Cardiac fibroblast (primary cell): ENCODE measurements around the gene CDC26.
A peak's percentile ranks its signal among the peaks of the same experiment; 100 is the strongest.
"Not testable (repeated sequence)": the region's sequence is repeated elsewhere in the genome, so short reads cannot be mapped to it uniquely, and the experiment has no call there.

Source experiments
- DNase-seq, 2 donors: peaks; one replicate each; pipeline versions ENCODE4 v3.0.0 to v3.0.0-alpha.2; 2010; ENCODE audit warnings: low read depth in 2 of 2
- H3K4me3 ChIP-seq, 2 donors: replicated peaks in 1 of 2; 1 replicate in 1 of 2; 2 replicates in 1 of 2; pipeline ENCODE4 v1.5.1; 2011; ENCODE audit warnings: low read depth in 2 of 2, low read length in 2 of 2, mild to moderate bottlenecking in 2 of 2, moderate library complexity in 1 of 2
- TF ChIP-seq, protein P1 (sequence below): IDR thresholded peaks from one replicate; pipeline ENCODE4 v1.5.1; 2011; ENCODE audit warnings: low read depth, mild to moderate bottlenecking, low read length, inconsistent platforms

CDC26 gene

DNA sequence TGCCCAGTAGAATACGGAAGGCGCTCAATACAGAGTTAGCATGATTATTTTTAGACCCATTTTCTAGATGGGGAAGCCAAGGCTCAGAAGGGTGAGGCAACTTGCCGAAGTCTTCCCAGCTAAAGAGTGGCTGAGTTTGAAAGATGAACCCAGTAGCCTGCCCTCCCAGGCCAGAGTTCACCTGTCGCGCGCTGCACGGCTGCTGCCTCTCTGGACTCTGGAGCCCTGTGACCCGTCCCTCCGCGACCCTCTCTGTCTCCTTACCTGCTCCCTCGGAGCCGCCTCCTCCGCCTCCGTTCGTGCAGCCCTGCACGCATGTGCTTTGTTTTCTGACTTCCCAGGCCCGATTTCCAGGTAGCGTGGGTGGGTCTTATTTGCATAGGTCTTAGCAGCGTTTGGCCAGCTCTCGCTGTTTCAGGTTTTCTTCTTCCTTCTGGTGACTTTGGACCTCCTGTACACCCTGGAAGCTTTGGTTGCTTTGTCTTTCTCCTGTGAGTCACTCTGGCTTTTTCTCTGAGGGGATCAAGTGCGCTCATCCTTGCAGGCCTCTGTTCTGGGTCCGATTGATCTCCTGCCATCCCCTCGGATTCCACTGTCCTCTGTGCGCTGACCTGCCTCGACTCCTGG, 27.5 kb upstream of the CDC26 start, which contains the start of gene RNF183:
TSS of gene RNF183 (minus strand) at position 585 of the 627 bp plus-strand sequence. CDS start 5,192 bp downstream, outside the sequence.
- TF ChIP-seq, protein P1, sequence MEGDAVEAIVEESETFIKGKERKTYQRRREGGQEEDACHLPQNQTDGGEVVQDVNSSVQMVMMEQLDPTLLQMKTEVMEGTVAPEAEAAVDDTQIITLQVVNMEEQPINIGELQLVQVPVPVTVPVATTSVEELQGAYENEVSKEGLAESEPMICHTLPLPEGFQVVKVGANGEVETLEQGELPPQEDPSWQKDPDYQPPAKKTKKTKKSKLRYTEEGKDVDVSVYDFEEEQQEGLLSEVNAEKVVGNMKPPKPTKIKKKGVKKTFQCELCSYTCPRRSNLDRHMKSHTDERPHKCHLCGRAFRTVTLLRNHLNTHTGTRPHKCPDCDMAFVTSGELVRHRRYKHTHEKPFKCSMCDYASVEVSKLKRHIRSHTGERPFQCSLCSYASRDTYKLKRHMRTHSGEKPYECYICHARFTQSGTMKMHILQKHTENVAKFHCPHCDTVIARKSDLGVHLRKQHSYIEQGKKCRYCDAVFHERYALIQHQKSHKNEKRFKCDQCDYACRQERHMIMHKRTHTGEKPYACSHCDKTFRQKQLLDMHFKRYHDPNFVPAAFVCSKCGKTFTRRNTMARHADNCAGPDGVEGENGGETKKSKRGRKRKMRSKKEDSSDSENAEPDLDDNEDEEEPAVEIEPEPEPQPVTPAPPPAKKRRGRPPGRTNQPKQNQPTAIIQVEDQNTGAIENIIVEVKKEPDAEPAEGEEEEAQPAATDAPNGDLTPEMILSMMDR, result no peak

DNA sequence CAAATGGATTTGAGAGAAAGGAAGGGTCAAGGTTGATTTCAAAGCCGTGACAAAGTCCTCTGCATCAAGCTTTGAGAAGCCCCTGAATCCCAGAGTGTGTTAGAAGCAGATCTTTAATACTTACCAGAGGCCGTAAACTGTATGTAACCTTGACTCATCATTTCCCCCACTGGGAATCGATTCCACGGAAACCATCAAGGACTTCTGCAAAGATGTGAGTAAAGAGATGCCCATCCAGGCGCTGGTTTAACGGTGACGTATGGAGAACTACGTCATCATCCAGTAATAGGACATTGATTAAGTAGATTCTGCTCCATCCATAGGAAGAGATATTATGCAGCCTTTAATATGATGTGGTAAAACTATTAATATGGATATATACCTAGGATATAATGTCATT, 26.2 kb upstream of the CDC26 start:
- H3K4me3 ChIP-seq, result no peak overlapping the region
- TF ChIP-seq, protein P1, result no peak
- DNase-seq, result no peak

More for the DNA sequence above, 27.5 kb upstream of the CDC26 start, which contains the start of gene RNF183:
- no peak for DNase-seq
- H3K4me3 ChIP-seq, result no peak within 1 kb of the TSS

DNA sequence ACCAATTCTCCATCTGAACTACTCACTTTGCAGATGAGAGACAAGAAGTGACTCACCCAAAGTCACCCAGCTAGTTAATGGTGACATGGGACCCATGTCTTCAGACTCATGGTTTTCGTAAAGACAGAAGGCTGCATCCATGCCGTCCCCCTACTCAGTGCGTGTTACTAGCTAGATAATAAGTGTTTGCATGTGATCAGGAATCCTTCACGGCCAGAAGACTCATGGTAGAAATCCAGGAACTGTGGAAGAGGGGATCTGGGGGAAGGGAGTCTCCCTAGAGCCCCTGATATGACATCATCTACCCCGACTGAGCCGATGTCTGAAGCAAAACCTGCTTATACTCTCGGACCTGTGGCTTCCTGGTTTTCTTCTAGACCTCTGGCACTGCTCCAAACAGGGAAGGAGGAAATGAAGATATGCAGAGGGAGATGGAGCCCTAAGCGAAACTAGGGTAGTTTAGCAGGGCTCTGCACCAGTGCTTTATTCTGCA, 24.5 kb upstream of the CDC26 start:
- TF ChIP-seq, protein P1, result no peak
- peak; percentile 22 to 58 for DNase-seq

DNA sequence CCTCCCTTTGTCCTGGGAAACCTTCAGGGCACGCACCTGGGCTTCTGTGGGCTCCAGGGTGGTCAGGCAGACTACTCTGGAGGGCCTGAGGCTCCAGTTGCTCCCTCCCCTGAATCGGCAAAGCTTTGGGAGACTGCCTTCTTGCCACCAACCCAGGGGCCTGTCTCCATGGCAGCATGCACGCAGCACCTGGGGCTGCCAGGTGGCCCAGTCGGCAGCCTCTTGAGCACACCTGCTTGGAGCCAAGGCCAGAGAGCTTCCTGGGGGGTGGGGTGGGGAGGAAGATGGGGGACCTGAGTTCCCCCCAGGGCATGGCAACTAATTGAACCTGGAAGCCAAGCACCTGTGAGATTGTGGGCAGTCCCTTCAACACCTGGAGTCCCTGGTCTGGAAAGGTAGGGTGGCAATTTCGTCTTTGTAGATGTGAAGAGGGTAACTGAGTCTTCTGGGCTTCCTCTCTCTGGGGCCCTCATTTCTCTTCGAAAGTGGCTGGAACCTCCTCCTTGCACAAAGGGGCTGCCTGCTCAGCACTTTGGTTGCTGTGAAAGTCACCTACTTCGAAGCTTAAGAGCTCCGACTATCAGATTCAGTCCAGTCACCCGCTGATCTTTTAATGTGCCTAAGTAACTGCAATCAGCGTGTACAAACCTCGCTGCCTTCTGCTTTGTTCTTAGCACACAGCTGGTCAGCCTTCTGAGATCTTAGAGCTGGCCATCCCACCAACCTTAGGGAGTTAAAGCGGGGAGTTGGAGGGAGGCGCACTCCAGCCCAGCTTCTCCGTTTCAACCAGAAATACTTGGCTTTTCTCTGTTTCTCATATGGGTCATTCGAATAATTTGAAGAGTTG, 23.8 kb upstream of the CDC26 start:
- no peak overlapping the region for H3K4me3 ChIP-seq
- TF ChIP-seq, protein P1, result no peak
- no peak for DNase-seq

More for the DNA sequence above, 24.5 kb upstream of the CDC26 start:
- no peak overlapping the region for H3K4me3 ChIP-seq

DNA sequence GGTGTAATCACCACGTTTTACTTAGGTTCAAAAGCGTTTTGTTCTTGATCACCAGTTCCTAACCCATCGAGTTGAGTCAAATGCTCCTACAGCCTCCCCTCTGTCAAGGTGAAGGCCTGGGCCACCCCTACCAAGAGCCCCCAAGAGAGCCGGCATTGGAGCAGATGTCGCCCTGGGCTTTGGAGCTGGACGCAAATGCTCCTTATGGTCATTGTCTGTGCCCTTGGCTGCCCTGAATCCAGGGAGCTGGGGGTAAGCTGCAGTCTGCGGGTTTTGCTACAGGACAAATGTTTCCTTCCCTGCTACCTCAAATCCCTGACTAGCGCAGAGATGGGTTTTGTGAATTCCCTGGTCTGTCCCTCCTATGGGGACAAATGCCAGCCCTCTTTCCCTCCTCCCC, 22.9 kb upstream of the CDC26 start:
- DNase-seq, result no peak
- H3K4me3 ChIP-seq, result no peak overlapping the region
- TF ChIP-seq, protein P1, result no peak

DNA sequence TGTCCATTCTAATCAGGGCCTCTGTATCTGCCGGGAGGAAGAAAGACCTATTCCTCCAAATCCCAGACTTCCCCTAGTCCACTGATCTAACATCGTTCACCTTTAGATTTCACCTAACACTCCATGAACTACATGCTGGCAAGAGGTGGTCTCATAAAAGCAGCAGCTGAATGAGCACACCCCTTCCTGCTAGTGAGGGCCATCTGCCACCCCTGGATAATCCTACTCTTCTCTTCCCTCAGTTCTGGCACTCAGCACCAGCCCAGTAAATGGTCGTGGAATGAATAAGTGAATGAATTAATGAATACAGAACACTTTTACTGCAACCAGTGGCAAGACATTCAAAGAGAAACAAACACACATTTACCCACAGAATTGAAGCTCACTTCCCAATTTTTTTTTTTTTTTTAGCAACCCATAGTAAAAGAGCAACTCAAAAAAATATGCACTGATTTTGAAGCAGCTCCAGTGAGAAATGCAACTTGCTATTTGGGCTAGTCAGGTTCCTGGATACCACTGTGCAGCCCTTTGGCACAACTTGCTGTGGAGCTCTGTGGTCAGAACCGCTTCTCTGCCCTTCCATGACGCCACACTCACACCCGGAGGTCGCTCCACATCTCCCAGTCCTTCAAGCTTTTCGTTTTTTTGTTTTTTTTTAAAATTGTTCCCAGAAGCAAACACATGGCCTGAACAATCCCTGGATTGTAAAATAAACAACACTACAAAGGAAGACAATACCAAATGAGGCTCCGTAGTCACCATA, 21.6 kb upstream of the CDC26 start:
- no peak for DNase-seq
- TF ChIP-seq, protein P1, result no peak
- no peak overlapping the region for H3K4me3 ChIP-seq

DNA sequence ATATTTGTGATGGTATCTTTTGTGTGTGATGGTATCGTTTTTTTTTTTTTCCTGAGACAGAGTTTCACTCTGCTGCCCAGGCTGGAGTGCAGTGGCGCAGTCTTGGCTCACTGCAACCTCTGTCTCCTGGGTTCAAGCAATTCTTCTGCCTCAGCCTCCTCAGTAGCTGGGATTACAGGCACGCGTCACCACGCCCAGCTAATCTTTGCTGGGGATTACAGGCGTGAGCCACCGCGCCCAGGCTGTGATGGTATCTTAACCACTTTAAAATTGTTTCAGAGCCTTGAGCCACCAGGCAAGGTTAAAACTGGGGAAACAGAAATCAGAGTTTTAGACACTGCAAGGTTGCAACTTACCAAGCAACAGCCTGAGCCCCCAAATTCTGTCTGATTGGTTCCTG, 20.9 kb upstream of the CDC26 start:
- not testable (repeated sequence) for DNase-seq, H3K4me3 ChIP-seq
